COR-L47 (cell line): ENCODE results near the gene NDUFS4.
"Not testable (repeated sequence)": the region's sequence is repeated elsewhere in the genome, so short reads cannot be mapped to it uniquely, and the experiment has no call there.

Experiments
- DNase-seq: peaks from one replicate; lab custom pipeline; 2025; lab: John Stamatoyannopoulos, UW

The NDUFS4 gene

GRCh38 chr5:53665313-53665712, 104.9 kb downstream of the NDUFS4 start:
- DNase-seq, result not testable (repeated sequence)

- no peak for DNase-seq
Measured at GRCh38 chr5:53667621-53668020, 107.2 kb downstream of the NDUFS4 start.

- DNase-seq, result no peak
Measured at GRCh38 chr5:53671447-53671846, 111.0 kb downstream of the NDUFS4 start.

- DNase-seq, result no peak
Measured at GRCh38 chr5:53674121-53674520, 113.7 kb downstream of the NDUFS4 start.

GRCh38 chr5:53677632-53678031, 117.2 kb downstream of the NDUFS4 start:
- no peak for DNase-seq

- DNase-seq, result no peak
Measured at GRCh38 chr5:53678981-53679660, 118.7 kb downstream of the NDUFS4 start.

- no peak for DNase-seq
Measured at GRCh38 chr5:53681079-53681478, 120.6 kb downstream of the NDUFS4 start.

- DNase-seq, result no peak
Measured at GRCh38 chr5:53691014-53691413, 130.6 kb downstream of the NDUFS4 start.

- no peak for DNase-seq
Measured at GRCh38 chr5:53694520-53695022, 134.1 kb downstream of the NDUFS4 start.

- DNase-seq, result not testable (repeated sequence)
Measured at GRCh38 chr5:53710405-53710804, 150.0 kb downstream of the NDUFS4 start.

- no peak for DNase-seq
Measured at GRCh38 chr5:53712327-53712726, 151.9 kb downstream of the NDUFS4 start.

- DNase-seq, result no peak
Measured at GRCh38 chr5:53713978-53714666, 153.7 kb downstream of the NDUFS4 start.

- no peak for DNase-seq
Measured at GRCh38 chr5:53714667-53715010, 154.2 kb downstream of the NDUFS4 start.

GRCh38 chr5:53726121-53726520, 165.7 kb downstream of the NDUFS4 start:
- DNase-seq, result no peak

- DNase-seq, result no peak
Measured at GRCh38 chr5:53730943-53731342, 170.5 kb downstream of the NDUFS4 start.
